ENCODE results near the gene TTC6.

DNA sequence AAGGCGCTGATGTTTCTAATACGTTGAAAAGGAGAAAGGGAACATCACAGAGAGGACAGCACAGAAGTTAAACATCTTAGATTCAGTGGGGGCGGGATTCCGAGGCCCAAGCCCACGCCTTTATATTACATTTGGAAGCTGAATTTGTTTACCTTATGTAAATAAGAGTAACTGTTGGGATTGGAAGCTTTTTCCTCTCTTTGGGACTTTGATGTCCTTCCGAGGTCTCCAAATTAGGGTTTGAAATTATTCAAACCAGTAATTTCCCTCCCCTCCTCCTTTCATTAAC, 6.8 kb upstream of the TTC6 start:
- TF ChIP-seq, protein P1, sequence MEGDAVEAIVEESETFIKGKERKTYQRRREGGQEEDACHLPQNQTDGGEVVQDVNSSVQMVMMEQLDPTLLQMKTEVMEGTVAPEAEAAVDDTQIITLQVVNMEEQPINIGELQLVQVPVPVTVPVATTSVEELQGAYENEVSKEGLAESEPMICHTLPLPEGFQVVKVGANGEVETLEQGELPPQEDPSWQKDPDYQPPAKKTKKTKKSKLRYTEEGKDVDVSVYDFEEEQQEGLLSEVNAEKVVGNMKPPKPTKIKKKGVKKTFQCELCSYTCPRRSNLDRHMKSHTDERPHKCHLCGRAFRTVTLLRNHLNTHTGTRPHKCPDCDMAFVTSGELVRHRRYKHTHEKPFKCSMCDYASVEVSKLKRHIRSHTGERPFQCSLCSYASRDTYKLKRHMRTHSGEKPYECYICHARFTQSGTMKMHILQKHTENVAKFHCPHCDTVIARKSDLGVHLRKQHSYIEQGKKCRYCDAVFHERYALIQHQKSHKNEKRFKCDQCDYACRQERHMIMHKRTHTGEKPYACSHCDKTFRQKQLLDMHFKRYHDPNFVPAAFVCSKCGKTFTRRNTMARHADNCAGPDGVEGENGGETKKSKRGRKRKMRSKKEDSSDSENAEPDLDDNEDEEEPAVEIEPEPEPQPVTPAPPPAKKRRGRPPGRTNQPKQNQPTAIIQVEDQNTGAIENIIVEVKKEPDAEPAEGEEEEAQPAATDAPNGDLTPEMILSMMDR (IDR thresholded peaks at IDR 0.05; ENCODE audit: low read depth, low read length) = no peak
- TF ChIP-seq, protein P2, sequence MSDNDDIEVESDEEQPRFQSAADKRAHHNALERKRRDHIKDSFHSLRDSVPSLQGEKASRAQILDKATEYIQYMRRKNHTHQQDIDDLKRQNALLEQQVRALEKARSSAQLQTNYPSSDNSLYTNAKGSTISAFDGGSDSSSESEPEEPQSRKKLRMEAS (IDR thresholded peaks at IDR 0.05; ENCODE audit: low read depth, low read length) = no peak
- TF ChIP-seq POLR2A (IDR thresholded peaks at IDR 0.05; ENCODE audit: extremely low read depth, insufficient read length) = no peak
- no peak for TF ChIP-seq MYC (IDR thresholded peaks at IDR 0.05; ENCODE audit: low read depth, low read length)
